ENCODE results near the gene TPCN1.

Gene TPCN1

GRCh38 chr12:113286712-113287111 is 65.4 kb downstream of the TPCN1 start:
- in situ Hi-C loops (cut with MboI; ENCODE audit: low pct_unique_long_range_greater_than_20kb, low sequenced_read_pairs, unreplicated experiment): no loop called here
- TF ChIP-seq CTCF (IDR thresholded peaks at IDR 0.05; ENCODE audit: extremely low read depth, insufficient read depth, missing control alignments): no peak
- DNase-seq (ENCODE audit: low spot score): no peak

GRCh38 chr12:113287146-113287898 is 66.1 kb downstream of the TPCN1 start:
- in situ Hi-C loops (cut with MboI; ENCODE audit: low pct_unique_long_range_greater_than_20kb, low sequenced_read_pairs, unreplicated experiment): no loop called here
- TF ChIP-seq CTCF (IDR thresholded peaks at IDR 0.05; ENCODE audit: extremely low read depth, insufficient read depth, missing control alignments): no peak
- DNase-seq (ENCODE audit: low spot score): no peak

GRCh38 chr12:113287899-113288282 is 66.6 kb downstream of the TPCN1 start:
- in situ Hi-C loops (cut with MboI; ENCODE audit: low pct_unique_long_range_greater_than_20kb, low sequenced_read_pairs, unreplicated experiment): no loop called here
- no peak for TF ChIP-seq CTCF (IDR thresholded peaks at IDR 0.05; ENCODE audit: extremely low read depth, insufficient read depth, missing control alignments)
- no peak for DNase-seq (ENCODE audit: low spot score)

GRCh38 chr12:113289361-113289760 is 68.1 kb downstream of the TPCN1 start:
- in situ Hi-C loops (cut with MboI; ENCODE audit: low pct_unique_long_range_greater_than_20kb, low sequenced_read_pairs, unreplicated experiment): no loop called here
- DNase-seq (ENCODE audit: low spot score): no peak
- no peak for TF ChIP-seq CTCF (IDR thresholded peaks at IDR 0.05; ENCODE audit: extremely low read depth, insufficient read depth, missing control alignments)

- TF ChIP-seq CTCF (IDR thresholded peaks at IDR 0.05; ENCODE audit: extremely low read depth, insufficient read depth, missing control alignments): no peak
- no peak for DNase-seq (ENCODE audit: low spot score)
- in situ Hi-C loops (cut with MboI; ENCODE audit: low pct_unique_long_range_greater_than_20kb, low sequenced_read_pairs, unreplicated experiment): no loop called here
Observed at GRCh38 chr12:113290506-113290905, 69.2 kb downstream of the TPCN1 start.

- TF ChIP-seq CTCF (IDR thresholded peaks at IDR 0.05; ENCODE audit: extremely low read depth, insufficient read depth, missing control alignments): no peak
- no peak for DNase-seq (ENCODE audit: low spot score)
- in situ Hi-C loops (cut with MboI; ENCODE audit: low pct_unique_long_range_greater_than_20kb, low sequenced_read_pairs, unreplicated experiment): no loop called here
Observed at GRCh38 chr12:113291586-113291985, 70.3 kb downstream of the TPCN1 start.
